Activated T-cell treated with anti-CD3 and anti-CD28 coated beads, Interleukin-2, amount 50 U/mL, for 4 hours (primary cell): Measurements from ENCODE around the gene ADAMTS18. TPM values are rescaled to one million over a fixed set of nuclear protein-coding genes. Genes with fewer than 3 reads are reported as not detected.
A peak's percentile ranks its signal among the peaks of the same experiment; 100 is the strongest.

Source experiments
- ATAC-seq, 2 donors: fragments of 200-7000 bp; cut with Tn5 transposase; one replicate each; pipeline ENCODE4 v1.10.0; 2021
- DNase-seq: peaks from one replicate; pipeline ENCODE4 v3.0.0-alpha.2; 2020
- H3K27me3 Mint-ChIP-seq: one replicate; pipeline ENCODE4 v1.8.0; 2021; ENCODE audit warnings: low read depth, mixed read lengths
- H3K36me3 Mint-ChIP-seq: one replicate; pipeline ENCODE4 v1.8.0; 2022; ENCODE audit warnings: mixed read lengths; ENCODE audit not compliant: insufficient read depth
- H3K4me1 Mint-ChIP-seq: one replicate; pipeline ENCODE4 v1.8.0; 2021; ENCODE audit warnings: low read depth, mixed read lengths
- H3K4me3 Mint-ChIP-seq: one replicate; pipeline ENCODE4 v1.8.0; 2021; ENCODE audit warnings: mild to moderate bottlenecking, moderate library complexity, mixed read lengths
- H3K9me3 Mint-ChIP-seq: one replicate; pipeline ENCODE4 v1.8.0; 2021; ENCODE audit warnings: mixed read lengths
- total RNA-seq, 3 donors: library from RNA; stranded (reverse); gene quantifications; one replicate each; pipeline ENCODE4 v1.2.1, GENCODE V29; 2021

The ADAMTS18 gene
- total RNA-seq, 3 donors from 2014 or later = not detected

- peaks cover 12% of the 10 kb centered on the region for H3K9me3 Mint-ChIP-seq
- peaks cover 7% of the 10 kb centered on the region for H3K27me3 Mint-ChIP-seq
- no peak for DNase-seq
Measured at GRCh38 chr16:77416939-77417480, 17.8 kb downstream of the ADAMTS18 start.

GRCh38 chr16:77414752-77415231 is 20.0 kb downstream of the ADAMTS18 start:
- no peaks in the 10 kb centered on the region for H3K4me1 Mint-ChIP-seq
- ATAC-seq = no peak
- no peaks in the 10 kb centered on the region for H3K36me3 Mint-ChIP-seq
- H3K27me3 Mint-ChIP-seq = peaks cover 4% of the 10 kb centered on the region
- DNase-seq = no peak
- H3K9me3 Mint-ChIP-seq = peaks cover 15% of the 10 kb centered on the region
- H3K4me3 Mint-ChIP-seq = no peak overlapping the region

More at GRCh38 chr16:77416939-77417480, 17.8 kb downstream of the ADAMTS18 start:
- no peak overlapping the region for H3K4me3 Mint-ChIP-seq
- ATAC-seq = no peak
- H3K36me3 Mint-ChIP-seq = no peaks in the 10 kb centered on the region
- H3K4me1 Mint-ChIP-seq = no peaks in the 10 kb centered on the region

- Mint-ChIP-seq H3K9me3 (peaks cover 13% of the 10 kb centered on the region), H3K27me3 (peaks cover 3% of the 10 kb centered on the region), H3K4me1 (no peaks in the 10 kb centered on the region), H3K4me3 (no peak overlapping the region), H3K36me3 (no peaks in the 10 kb centered on the region)
- ATAC-seq = no peak
- DNase-seq = no peak
Measured at GRCh38 chr16:77410449-77410848, 24.4 kb downstream of the ADAMTS18 start.

DNA sequence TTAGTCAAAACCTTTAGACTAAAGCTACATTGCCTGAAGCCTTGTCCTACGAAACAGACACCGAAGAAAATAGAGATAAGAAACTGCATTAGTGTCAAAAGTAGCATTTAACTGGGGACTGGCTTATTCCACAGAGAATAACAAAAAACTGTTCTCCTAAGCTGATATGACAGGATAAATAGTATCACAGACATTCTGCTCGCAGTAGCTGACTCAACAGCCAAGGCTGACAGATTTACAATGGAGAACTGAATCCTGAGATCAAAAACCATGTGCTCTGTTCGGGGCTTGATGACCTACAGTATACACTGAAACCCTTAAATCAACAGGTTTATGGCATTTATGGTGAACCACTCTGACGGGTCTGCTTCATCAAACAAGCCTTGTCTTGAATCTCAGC is 25.5 kb downstream of the ADAMTS18 start:
- H3K27me3 Mint-ChIP-seq = peaks cover 3% of the 10 kb centered on the region
- no peak for DNase-seq
- H3K9me3 Mint-ChIP-seq = peaks cover 13% of the 10 kb centered on the region
- ATAC-seq = no peak
- no peaks in the 10 kb centered on the region for H3K36me3 Mint-ChIP-seq
- H3K4me1 Mint-ChIP-seq = no peaks in the 10 kb centered on the region
- H3K4me3 Mint-ChIP-seq = no peak overlapping the region

- H3K4me1 Mint-ChIP-seq = no peaks in the 10 kb centered on the region
- H3K36me3 Mint-ChIP-seq = no peaks in the 10 kb centered on the region
- no peak for DNase-seq
- peak in 1 of 2 donors; percentile 48 for ATAC-seq
- H3K27me3 Mint-ChIP-seq = peaks cover 3% of the 10 kb centered on the region
- peaks cover 13% of the 10 kb centered on the region for H3K9me3 Mint-ChIP-seq
- H3K4me3 Mint-ChIP-seq = no peak overlapping the region
Measured at GRCh38 chr16:77408607-77409006, 26.2 kb downstream of the ADAMTS18 start.

DNA sequence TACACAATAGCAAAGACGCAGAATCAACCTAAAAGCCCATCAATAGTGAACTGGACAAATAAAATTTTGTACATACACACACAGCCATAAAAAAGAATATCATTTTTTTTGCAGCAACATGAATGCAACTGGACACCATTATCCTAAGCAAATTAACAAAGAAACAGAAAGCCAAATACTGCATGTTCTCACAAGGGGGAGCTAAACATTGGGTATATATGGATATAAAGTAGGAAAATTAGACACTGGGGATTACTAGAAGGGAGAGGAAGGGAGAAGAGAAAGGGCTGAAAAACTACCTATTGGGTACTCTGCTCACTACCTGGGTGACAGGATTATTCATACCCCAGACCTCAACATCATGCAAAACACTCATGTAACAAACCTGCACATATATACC is 28.2 kb downstream of the ADAMTS18 start:
- no peak overlapping the region for H3K4me3 Mint-ChIP-seq
- H3K4me1 Mint-ChIP-seq = no peaks in the 10 kb centered on the region
- ATAC-seq = no peak
- peaks cover 8% of the 10 kb centered on the region for H3K27me3 Mint-ChIP-seq
- H3K36me3 Mint-ChIP-seq = no peaks in the 10 kb centered on the region
- DNase-seq = no peak
- peaks cover 13% of the 10 kb centered on the region for H3K9me3 Mint-ChIP-seq

DNA sequence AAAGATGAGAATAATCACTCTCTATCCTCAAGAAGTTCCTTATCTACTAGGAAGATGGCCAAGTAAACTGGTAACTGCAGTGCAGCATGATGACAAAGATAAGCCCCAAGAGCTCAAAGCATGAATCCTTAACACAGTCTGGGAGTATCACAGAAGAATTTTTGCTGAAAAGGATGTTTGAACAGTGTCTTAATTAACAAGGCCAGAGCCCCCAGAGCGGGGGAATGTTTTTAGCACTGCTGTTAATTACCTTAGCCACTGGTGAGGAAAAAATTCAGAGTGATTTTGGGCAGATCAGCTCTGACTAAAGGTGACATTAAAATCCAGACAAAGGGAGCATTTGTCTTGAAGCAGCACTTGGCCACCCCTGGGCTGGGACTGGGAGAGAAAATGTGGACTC is 30.1 kb downstream of the ADAMTS18 start:
- H3K9me3 Mint-ChIP-seq = peaks cover 6% of the 10 kb centered on the region
- DNase-seq = no peak
- peaks cover 11% of the 10 kb centered on the region for H3K27me3 Mint-ChIP-seq
- no peak overlapping the region for H3K4me3 Mint-ChIP-seq
- H3K36me3 Mint-ChIP-seq = no peaks in the 10 kb centered on the region
- H3K4me1 Mint-ChIP-seq = no peaks in the 10 kb centered on the region
- ATAC-seq = no peak

DNA sequence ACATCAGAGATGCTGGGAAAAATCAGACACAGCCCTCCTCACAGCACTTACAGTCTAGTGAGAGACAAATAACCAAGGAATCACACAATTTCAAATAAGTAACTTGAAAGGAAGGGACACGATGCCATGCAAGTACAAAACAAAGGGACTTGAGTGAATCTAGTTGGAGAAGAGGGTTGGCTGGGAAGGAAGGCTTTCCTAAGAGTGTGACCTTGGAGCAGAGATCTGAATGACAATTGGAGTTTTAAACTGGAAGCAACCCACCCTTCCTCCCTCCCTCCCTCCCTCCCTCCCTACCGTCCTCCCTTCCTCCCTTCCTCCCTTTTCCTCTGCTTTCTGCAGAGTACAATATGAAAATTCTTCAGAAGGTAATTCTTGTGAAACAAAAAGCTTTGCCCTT is 31.1 kb downstream of the ADAMTS18 start:
- H3K4me1 Mint-ChIP-seq = no peaks in the 10 kb centered on the region
- H3K27me3 Mint-ChIP-seq = peaks cover 12% of the 10 kb centered on the region
- H3K36me3 Mint-ChIP-seq = no peaks in the 10 kb centered on the region
- no peak for DNase-seq
- H3K4me3 Mint-ChIP-seq = no peak overlapping the region
- ATAC-seq = no peak
- peaks cover 4% of the 10 kb centered on the region for H3K9me3 Mint-ChIP-seq

- H3K4me1 Mint-ChIP-seq = no peaks in the 10 kb centered on the region
- DNase-seq (no peak), ATAC-seq (no peak)
- H3K36me3 Mint-ChIP-seq = no peaks in the 10 kb centered on the region
- peaks cover 12% of the 10 kb centered on the region for H3K27me3 Mint-ChIP-seq
- no peak overlapping the region for H3K4me3 Mint-ChIP-seq
- H3K9me3 Mint-ChIP-seq = no peaks in the 10 kb centered on the region
Measured at GRCh38 chr16:77402672-77403071, 32.2 kb downstream of the ADAMTS18 start.

DNA sequence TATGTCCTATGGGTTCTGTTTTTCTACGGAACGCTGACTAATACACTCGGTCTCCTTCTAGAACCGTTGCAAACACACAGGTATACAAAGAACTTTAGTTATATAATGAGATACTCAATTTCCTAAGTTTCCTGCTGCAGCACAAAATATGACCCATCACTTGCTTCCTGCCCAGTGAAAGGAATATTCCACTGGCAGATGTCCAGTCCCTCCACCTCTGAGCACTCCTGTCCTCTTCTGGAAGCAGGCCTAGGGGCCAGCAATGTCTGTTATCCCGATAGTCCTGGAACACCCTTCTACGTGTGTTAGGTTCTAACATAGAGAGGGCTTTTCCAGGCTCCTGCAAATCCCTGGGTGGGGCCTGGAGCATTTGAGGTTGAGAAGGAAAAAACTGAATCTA is 32.7 kb downstream of the ADAMTS18 start:
- DNase-seq = no peak
- Mint-ChIP-seq H3K9me3 (no peaks in the 10 kb centered on the region), H3K27me3 (peaks cover 12% of the 10 kb centered on the region), H3K4me1 (no peaks in the 10 kb centered on the region), H3K4me3 (no peak overlapping the region), H3K36me3 (no peaks in the 10 kb centered on the region)
- no peak for ATAC-seq

GRCh38 chr16:77399546-77399945 is 35.3 kb downstream of the ADAMTS18 start:
- DNase-seq (no peak), ATAC-seq (no peak)
- Mint-ChIP-seq H3K4me1 (no peaks in the 10 kb centered on the region), H3K27me3 (peaks cover 9% of the 10 kb centered on the region), H3K4me3 (no peak overlapping the region), H3K9me3 (no peaks in the 10 kb centered on the region), H3K36me3 (no peaks in the 10 kb centered on the region)

- DNase-seq (no peak), ATAC-seq (no peak)
- Mint-ChIP-seq H3K9me3 (no peaks in the 10 kb centered on the region), H3K36me3 (no peaks in the 10 kb centered on the region), H3K4me1 (no peaks in the 10 kb centered on the region), H3K4me3 (no peak overlapping the region), H3K27me3 (peaks cover 9% of the 10 kb centered on the region)
Measured at GRCh38 chr16:77399066-77399465, 35.8 kb downstream of the ADAMTS18 start.

GRCh38 chr16:77398495-77398894 is 36.3 kb downstream of the ADAMTS18 start:
- no peak overlapping the region for H3K4me3 Mint-ChIP-seq
- no peaks in the 10 kb centered on the region for H3K9me3 Mint-ChIP-seq
- H3K27me3 Mint-ChIP-seq = peaks cover 9% of the 10 kb centered on the region
- no peak for ATAC-seq
- no peaks in the 10 kb centered on the region for H3K36me3 Mint-ChIP-seq
- no peak for DNase-seq
- no peaks in the 10 kb centered on the region for H3K4me1 Mint-ChIP-seq

DNA sequence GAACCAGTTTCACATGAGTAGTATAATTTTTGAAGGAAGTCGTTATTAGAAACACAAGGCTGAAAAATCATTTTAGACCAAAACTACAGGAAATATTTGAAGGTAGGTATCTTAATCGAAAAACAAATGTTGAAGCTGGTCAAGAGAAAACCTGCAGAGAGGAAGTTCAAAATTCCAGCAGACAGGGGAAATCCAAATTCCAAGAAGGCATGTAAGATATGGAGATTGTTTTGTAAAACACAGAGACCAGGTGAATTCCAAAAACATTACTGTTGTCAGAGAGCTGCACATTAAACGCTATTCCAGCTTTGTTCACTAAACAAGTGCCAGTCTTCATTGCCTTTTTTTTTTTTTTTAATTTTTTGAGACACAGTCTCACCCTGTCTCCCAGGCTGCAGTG is 38.4 kb downstream of the ADAMTS18 start:
- DNase-seq (no peak), ATAC-seq (no peak)
- H3K27me3 Mint-ChIP-seq = peaks cover 8% of the 10 kb centered on the region
- H3K4me3 Mint-ChIP-seq = no peak overlapping the region
- no peaks in the 10 kb centered on the region for H3K4me1 Mint-ChIP-seq
- H3K36me3 Mint-ChIP-seq = no peaks in the 10 kb centered on the region
- H3K9me3 Mint-ChIP-seq = no peaks in the 10 kb centered on the region

GRCh38 chr16:77394699-77395098 is 40.1 kb downstream of the ADAMTS18 start:
- DNase-seq = no peak
- H3K36me3 Mint-ChIP-seq = no peaks in the 10 kb centered on the region

GRCh38 chr16:77393955-77394354 is 40.9 kb downstream of the ADAMTS18 start:
- ATAC-seq (no peak), DNase-seq (no peak)
- peaks cover 8% of the 10 kb centered on the region for H3K27me3 Mint-ChIP-seq
- no peaks in the 10 kb centered on the region for H3K36me3 Mint-ChIP-seq
- H3K4me1 Mint-ChIP-seq = no peaks in the 10 kb centered on the region
- no peaks in the 10 kb centered on the region for H3K9me3 Mint-ChIP-seq
- no peak overlapping the region for H3K4me3 Mint-ChIP-seq

More at GRCh38 chr16:77394699-77395098, 40.1 kb downstream of the ADAMTS18 start:
- Mint-ChIP-seq H3K9me3 (no peaks in the 10 kb centered on the region), H3K27me3 (peaks cover 6% of the 10 kb centered on the region), H3K4me3 (no peak overlapping the region), H3K4me1 (no peaks in the 10 kb centered on the region)
- no peak for ATAC-seq
